ENCODE data around the gene ADAM12.

DNA sequence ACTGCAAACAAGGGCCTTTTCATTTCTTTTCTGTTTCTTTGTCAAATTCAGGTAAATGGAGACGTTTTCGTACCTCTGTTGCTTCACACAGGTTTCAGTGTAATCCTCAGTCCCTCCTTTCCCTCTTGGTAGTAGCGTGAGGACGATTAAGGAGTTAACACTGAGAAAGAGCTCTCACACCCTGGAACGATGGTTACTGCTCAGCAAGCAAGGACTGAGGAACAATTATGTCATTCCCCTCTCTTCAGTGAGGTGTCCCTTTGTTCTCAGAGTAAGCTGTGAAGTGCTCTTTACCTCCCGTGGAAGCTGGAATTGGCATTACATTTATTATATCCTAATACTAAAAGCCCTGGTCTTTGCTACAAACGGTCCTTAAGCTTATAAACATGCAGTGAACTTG lies 396.0 kb downstream of the ADAM12 start:
- no peak for TF ChIP-seq CTCF (IDR thresholded peaks at IDR 0.05)
- TF ChIP-seq POLR2A (IDR thresholded peaks at IDR 0.05): no peak

Measured in adrenal gland (tissue), 5 donors.